ENCODE data around the gene CADPS2. TPM values are rescaled to one million over a fixed set of nuclear protein-coding genes. Genes with fewer than 3 reads are reported as not detected.
"Not testable (repeated sequence)": the region's sequence is repeated elsewhere in the genome, so short reads cannot be mapped to it uniquely, and the experiment has no call there.

The CADPS2 gene
- total RNA-seq, 3 donors from 2014 or later (not counting 1 experiment from before 2014, with no cell fraction given): not detected

DNA sequence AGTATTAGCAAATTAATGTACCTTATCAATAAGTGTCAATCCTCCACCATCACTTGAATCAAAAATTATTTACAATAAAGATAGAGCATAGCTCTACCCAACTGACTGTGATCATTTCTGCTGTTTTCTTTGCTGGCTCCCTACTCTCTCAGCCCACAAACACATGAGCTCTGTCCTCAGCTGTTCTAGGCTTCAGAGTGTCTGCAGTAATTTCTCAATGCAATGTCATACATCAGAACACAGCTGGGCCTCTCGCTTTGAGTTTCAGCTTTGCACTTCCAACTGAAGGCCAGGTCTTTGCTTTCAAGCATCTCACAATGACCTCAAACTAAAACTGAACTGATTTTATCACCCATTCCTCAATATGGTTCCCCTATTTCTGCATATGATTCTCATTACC lies 243.0 kb downstream of the CADPS2 start:
- Mint-ChIP-seq H3K4me1 (no peaks in the 10 kb centered on the region), H3K36me3 (no peaks in the 10 kb centered on the region), H3K4me3 (no peak overlapping the region), H3K27me3 (ENCODE audit: low read depth in 2 of 2) (no peaks in the 10 kb centered on the region), H3K27ac (no peak overlapping the region), H3K9me3 (peaks cover 29 to 36% of the 10 kb centered on the region in 2 donors)
- H3K27me3 ChIP-seq (ENCODE audit: control insufficient read depth, insufficient read depth, low read length): no peaks in the 10 kb centered on the region
- TF ChIP-seq, protein P1, sequence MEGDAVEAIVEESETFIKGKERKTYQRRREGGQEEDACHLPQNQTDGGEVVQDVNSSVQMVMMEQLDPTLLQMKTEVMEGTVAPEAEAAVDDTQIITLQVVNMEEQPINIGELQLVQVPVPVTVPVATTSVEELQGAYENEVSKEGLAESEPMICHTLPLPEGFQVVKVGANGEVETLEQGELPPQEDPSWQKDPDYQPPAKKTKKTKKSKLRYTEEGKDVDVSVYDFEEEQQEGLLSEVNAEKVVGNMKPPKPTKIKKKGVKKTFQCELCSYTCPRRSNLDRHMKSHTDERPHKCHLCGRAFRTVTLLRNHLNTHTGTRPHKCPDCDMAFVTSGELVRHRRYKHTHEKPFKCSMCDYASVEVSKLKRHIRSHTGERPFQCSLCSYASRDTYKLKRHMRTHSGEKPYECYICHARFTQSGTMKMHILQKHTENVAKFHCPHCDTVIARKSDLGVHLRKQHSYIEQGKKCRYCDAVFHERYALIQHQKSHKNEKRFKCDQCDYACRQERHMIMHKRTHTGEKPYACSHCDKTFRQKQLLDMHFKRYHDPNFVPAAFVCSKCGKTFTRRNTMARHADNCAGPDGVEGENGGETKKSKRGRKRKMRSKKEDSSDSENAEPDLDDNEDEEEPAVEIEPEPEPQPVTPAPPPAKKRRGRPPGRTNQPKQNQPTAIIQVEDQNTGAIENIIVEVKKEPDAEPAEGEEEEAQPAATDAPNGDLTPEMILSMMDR (IDR thresholded peaks at IDR 0.05): no peak
- no peak overlapping the region for H3K4me3 ChIP-seq (ENCODE audit: low read length)
- no peaks in the 10 kb centered on the region for H3K36me3 ChIP-seq (ENCODE audit: control insufficient read depth, insufficient read depth, low read length)
- H3K9me3 ChIP-seq (ENCODE audit: control insufficient read depth, insufficient read depth, low read length): peaks cover 6% of the 10 kb centered on the region
- ATAC-seq (no peak), DNase-seq (no peak)
- no peak overlapping the region for H3K27ac ChIP-seq (ENCODE audit: low read length)
- intact Hi-C loops (cut with micrococcal nuclease): no loop called here
- H3K4me1 ChIP-seq (ENCODE audit: control insufficient read depth, insufficient read depth, low read length): no peaks in the 10 kb centered on the region
- WGBS (ENCODE audit: insufficient coverage): 76% methylated on average over 1 of the region's 1 CpG

DNA sequence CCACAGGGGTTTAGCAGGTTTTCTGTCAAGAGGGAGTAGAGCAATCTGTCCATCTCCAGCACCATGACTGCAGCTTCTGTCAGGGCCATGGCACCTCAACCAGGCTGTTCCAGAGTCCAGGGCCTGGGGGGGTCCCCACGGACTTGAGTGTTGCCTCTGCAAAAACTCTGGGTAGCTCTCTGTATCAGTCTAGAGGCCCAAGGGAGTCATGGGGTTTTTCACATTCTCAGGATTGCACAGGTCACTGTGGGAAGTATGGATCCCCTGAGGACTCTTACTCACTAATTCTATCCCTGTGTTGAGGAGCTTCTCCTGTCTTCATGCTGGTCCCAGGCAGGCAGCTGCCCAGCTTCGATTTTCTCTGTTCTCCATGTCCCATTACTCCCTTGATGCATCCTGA lies 247.8 kb downstream of the CADPS2 start:
- H3K27me3 Mint-ChIP-seq (ENCODE audit: low read depth in 2 of 2): no peaks in the 10 kb centered on the region
- no peaks in the 10 kb centered on the region for H3K4me1 Mint-ChIP-seq
- Histone ChIP-seq H3K27ac (ENCODE audit: low read length) (no peak overlapping the region), H3K36me3 (ENCODE audit: control insufficient read depth, insufficient read depth, low read length) (no peaks in the 10 kb centered on the region), H3K4me1 (ENCODE audit: control insufficient read depth, insufficient read depth, low read length) (no peaks in the 10 kb centered on the region), H3K27me3 (ENCODE audit: control insufficient read depth, insufficient read depth, low read length) (no peaks in the 10 kb centered on the region), H3K9me3 (ENCODE audit: control insufficient read depth, insufficient read depth, low read length) (peaks cover 16% of the 10 kb centered on the region), H3K4me3 (ENCODE audit: low read length) (no peak overlapping the region)
- H3K9me3 Mint-ChIP-seq: peaks cover 21 to 24% of the 10 kb centered on the region in 2 donors
- no peaks in the 10 kb centered on the region for H3K36me3 Mint-ChIP-seq
- no peak for DNase-seq
- intact Hi-C loops (cut with micrococcal nuclease): no loop called here
- 66% methylated on average over 2 of the region's 2 CpGs for WGBS (ENCODE audit: insufficient coverage)
- H3K4me3 Mint-ChIP-seq: no peak overlapping the region
- no peak for ATAC-seq
- TF ChIP-seq, protein P1 (IDR thresholded peaks at IDR 0.05): no peak
- H3K27ac Mint-ChIP-seq: no peak overlapping the region

DNA sequence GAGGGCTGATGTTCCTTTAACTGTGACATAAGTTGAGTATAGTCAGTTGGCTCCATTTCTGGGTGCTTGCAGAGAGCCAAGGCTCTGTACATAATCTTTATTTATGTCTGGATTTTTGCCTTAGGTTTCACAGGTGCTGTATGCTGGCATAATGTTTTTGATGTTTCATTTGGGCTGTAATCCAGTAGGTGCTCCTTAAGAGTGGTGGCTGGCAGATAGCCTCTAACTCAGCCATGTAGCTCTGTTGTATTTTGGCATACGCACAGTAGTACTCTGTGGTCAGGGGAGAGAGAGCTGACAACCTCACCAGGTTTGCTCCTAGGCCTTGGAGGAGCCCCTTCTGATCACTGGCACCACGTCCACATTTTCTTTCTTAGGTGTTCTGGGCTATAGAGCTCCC lies 248.5 kb downstream of the CADPS2 start:
- H3K36me3 ChIP-seq (ENCODE audit: control insufficient read depth, insufficient read depth, low read length): no peaks in the 10 kb centered on the region
- no peak overlapping the region for H3K27ac ChIP-seq (ENCODE audit: low read length)
- WGBS (ENCODE audit: insufficient coverage): 66% methylated on average over 2 of the region's 2 CpGs
- Mint-ChIP-seq H3K4me3 (no peak overlapping the region), H3K4me1 (no peaks in the 10 kb centered on the region), H3K27ac (no peak overlapping the region), H3K36me3 (no peaks in the 10 kb centered on the region), H3K9me3 (peaks cover 21% of the 10 kb centered on the region in 2 donors), H3K27me3 (ENCODE audit: low read depth in 2 of 2) (no peaks in the 10 kb centered on the region)
- H3K4me3 ChIP-seq (ENCODE audit: low read length): no peak overlapping the region
- no peak for DNase-seq
- intact Hi-C loops (cut with micrococcal nuclease): no loop called here
- no peaks in the 10 kb centered on the region for H3K4me1 ChIP-seq (ENCODE audit: control insufficient read depth, insufficient read depth, low read length)
- H3K9me3 ChIP-seq (ENCODE audit: control insufficient read depth, insufficient read depth, low read length): peaks cover 16% of the 10 kb centered on the region
- no peak for ATAC-seq
- TF ChIP-seq, protein P1 (IDR thresholded peaks at IDR 0.05): no peak
- no peaks in the 10 kb centered on the region for H3K27me3 ChIP-seq (ENCODE audit: control insufficient read depth, insufficient read depth, low read length)

DNA sequence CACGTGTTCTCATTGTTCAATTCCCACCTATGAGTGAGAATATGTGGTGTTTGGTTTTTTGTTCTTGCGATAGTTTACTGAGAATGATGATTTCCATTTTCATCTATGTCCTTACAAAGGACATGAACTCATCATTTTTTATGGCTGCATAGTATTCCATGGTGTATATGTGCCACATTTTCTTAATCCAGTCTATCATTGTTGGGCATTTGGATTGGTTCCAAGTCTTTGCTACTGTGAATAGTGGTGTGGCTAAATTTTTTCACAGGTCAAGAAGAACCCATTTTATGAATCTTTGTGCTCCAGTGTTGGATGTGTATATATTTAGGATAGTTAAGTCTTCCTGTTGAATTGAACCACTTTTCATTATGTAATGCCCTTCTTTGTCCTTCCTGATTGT lies 250.8 kb downstream of the CADPS2 start:
- not testable (repeated sequence) for ATAC-seq

More for the DNA sequence above, 250.8 kb downstream of the CADPS2 start:
- DNase-seq; H3K27ac ChIP-seq (ENCODE audit: low read length); H3K27me3 Mint-ChIP-seq (ENCODE audit: low read depth in 2 of 2); H3K4me3 ChIP-seq (ENCODE audit: low read length); H3K27me3 ChIP-seq (ENCODE audit: control insufficient read depth, insufficient read depth, low read length); H3K36me3 Mint-ChIP-seq; H3K27ac Mint-ChIP-seq; H3K4me1 Mint-ChIP-seq; H3K4me3 Mint-ChIP-seq; H3K4me1 ChIP-seq (ENCODE audit: control insufficient read depth, insufficient read depth, low read length); intact Hi-C loops (cut with micrococcal nuclease); H3K36me3 ChIP-seq (ENCODE audit: control insufficient read depth, insufficient read depth, low read length): not testable (repeated sequence)
- H3K9me3 Mint-ChIP-seq: peaks cover 19 to 21% of the 10 kb centered on the region in 2 donors
- peaks cover 16% of the 10 kb centered on the region for H3K9me3 ChIP-seq (ENCODE audit: control insufficient read depth, insufficient read depth, low read length)
- WGBS (ENCODE audit: insufficient coverage): no CpG with 5 or more reads among the region's 2 CpGs
